Measurements from ENCODE around the gene IDI1.

IDI1 gene

DNA sequence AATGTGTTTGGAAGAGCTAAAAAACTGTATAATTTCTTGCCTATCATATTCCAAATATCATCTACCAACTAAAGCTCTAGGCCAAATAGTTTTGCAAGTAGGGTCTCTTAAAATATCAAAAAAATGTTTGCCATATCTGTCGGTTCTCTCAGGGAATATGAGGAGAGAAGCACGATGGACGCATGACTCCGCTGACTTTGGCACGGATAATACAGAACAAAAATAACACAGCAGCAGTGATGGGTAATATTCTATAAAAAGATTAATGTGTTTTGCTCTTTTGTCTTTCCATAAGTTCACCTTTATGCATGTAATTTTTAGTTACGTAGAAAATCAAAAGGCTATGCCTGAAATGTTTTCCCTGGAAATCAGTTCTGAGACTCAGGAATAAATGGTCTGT is 22.3 kb downstream of the IDI1 start:
- TF ChIP-seq ZNF565 (CRISPR knock-in tag; conservative IDR thresholded peaks at IDR 0.05; ENCODE audit: low read depth), result no peak
- TF ChIP-seq CSDC2 (CRISPR knock-in tag; IDR thresholded peaks at IDR 0.05), result no peak
- TF ChIP-seq, protein P1, sequence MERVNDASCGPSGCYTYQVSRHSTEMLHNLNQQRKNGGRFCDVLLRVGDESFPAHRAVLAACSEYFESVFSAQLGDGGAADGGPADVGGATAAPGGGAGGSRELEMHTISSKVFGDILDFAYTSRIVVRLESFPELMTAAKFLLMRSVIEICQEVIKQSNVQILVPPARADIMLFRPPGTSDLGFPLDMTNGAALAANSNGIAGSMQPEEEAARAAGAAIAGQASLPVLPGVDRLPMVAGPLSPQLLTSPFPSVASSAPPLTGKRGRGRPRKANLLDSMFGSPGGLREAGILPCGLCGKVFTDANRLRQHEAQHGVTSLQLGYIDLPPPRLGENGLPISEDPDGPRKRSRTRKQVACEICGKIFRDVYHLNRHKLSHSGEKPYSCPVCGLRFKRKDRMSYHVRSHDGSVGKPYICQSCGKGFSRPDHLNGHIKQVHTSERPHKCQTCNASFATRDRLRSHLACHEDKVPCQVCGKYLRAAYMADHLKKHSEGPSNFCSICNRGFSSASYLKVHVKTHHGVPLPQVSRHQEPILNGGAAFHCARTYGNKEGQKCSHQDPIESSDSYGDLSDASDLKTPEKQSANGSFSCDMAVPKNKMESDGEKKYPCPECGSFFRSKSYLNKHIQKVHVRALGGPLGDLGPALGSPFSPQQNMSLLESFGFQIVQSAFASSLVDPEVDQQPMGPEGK (CRISPR knock-in tag; IDR thresholded peaks at IDR 0.05; ENCODE audit: borderline replicate concordance), result no peak
- no peak for TF ChIP-seq ZFP3 (CRISPR knock-in tag; IDR thresholded peaks at IDR 0.05)
- no peak for TF ChIP-seq GLIS3 (CRISPR knock-in tag; IDR thresholded peaks at IDR 0.05)
- no peak for TF ChIP-seq RARB (CRISPR knock-in tag; IDR thresholded peaks at IDR 0.05)
- no peak for TF ChIP-seq SNAI2 (CRISPR knock-in tag; IDR thresholded peaks at IDR 0.05)
- TF ChIP-seq TOX (CRISPR knock-in tag; IDR thresholded peaks at IDR 0.05; ENCODE audit: borderline replicate concordance), result no peak
- TF ChIP-seq ZNF70 (CRISPR knock-in tag; IDR thresholded peaks at IDR 0.05), result no peak
- no peak for TF ChIP-seq CSRNP3 (CRISPR knock-in tag; IDR thresholded peaks at IDR 0.05)
- no peak for TF ChIP-seq ARNTL (CRISPR knock-in tag; IDR thresholded peaks at IDR 0.05; ENCODE audit: borderline replicate concordance, low read depth)
- TF ChIP-seq TSHZ2 (CRISPR knock-in tag; IDR thresholded peaks at IDR 0.05), result no peak
- no peak for TF ChIP-seq TCF4 (CRISPR knock-in tag; IDR thresholded peaks at IDR 0.05; ENCODE audit: borderline replicate concordance)
- no peak for TF ChIP-seq ZFP30 (CRISPR knock-in tag; IDR thresholded peaks at IDR 0.05)
- no peak for TF ChIP-seq ZC3H10 (CRISPR knock-in tag; IDR thresholded peaks at IDR 0.05)
- TF ChIP-seq, protein P2, sequence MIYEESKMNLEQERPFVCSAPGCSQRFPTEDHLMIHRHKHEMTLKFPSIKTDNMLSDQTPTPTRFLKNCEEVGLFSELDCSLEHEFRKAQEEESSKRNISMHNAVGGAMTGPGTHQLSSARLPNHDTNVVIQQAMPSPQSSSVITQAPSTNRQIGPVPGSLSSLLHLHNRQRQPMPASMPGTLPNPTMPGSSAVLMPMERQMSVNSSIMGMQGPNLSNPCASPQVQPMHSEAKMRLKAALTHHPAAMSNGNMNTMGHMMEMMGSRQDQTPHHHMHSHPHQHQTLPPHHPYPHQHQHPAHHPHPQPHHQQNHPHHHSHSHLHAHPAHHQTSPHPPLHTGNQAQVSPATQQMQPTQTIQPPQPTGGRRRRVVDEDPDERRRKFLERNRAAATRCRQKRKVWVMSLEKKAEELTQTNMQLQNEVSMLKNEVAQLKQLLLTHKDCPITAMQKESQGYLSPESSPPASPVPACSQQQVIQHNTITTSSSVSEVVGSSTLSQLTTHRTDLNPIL (CRISPR knock-in tag; IDR thresholded peaks at IDR 0.05; ENCODE audit: low read depth), result no peak
- no peak for TF ChIP-seq ESRRG (CRISPR knock-in tag; IDR thresholded peaks at IDR 0.05)
- ATAC-seq, result no peak

DNA sequence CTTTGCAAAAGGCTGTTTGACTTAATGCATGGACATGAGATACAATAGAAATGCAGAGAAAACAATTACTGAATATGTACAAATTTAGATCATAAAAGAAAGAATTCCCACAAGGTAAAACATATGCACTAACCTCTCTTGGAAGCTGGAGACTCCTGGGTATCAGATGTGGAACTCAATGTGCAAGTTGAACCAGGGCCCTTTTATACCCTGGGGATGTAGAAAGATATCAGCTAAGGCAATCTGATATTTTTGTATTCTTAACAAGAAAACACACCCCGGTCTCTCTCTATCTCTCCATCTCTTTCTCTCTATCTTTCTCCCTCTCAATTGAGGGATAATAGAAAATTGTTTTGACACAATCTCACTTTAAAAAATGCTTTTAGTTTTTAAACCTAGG is 23.2 kb downstream of the IDI1 start, which contains the start of gene IDI2:
Gene IDI2, minus strand, starts transcription at position 177 of the 400 bp plus-strand sequence. CDS start 1,136 bp downstream, outside the sequence.
- ATAC-seq, result no peak
- TF ChIP-seq ISL1 (CRISPR knock-in tag; IDR thresholded peaks at IDR 0.05), result no peak

DNA sequence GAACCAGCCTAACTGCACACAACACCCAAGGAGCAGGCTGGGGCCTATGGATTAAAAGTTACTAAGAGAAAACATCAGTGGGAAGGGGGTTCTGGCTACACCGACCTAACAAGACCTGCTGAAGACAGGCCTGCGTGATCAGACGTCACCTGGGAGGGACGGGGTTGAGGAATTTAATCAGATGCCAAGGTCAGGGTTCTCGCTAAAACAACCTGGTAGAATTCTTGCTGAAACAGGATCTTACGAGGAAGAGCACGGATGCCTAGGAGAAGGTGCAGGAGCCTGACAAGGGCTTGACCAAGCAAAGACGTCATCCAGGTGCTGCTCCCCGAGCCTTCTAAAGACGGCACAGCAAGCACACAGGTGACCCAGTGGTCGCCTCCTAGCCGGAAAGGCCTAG is 24.8 kb downstream of the IDI1 start:
- no peak for ATAC-seq
- TF ChIP-seq SNAI2 (CRISPR knock-in tag; IDR thresholded peaks at IDR 0.05) (no peak), RARB (CRISPR knock-in tag; IDR thresholded peaks at IDR 0.05) (no peak), ISL1 (CRISPR knock-in tag; IDR thresholded peaks at IDR 0.05) (no peak), TOX (CRISPR knock-in tag; IDR thresholded peaks at IDR 0.05; ENCODE audit: borderline replicate concordance) (no peak), OSR1 (CRISPR knock-in tag; IDR thresholded peaks at IDR 0.05) (no peak), ZNF8 (CRISPR knock-in tag; IDR thresholded peaks at IDR 0.05) (no peak), ZFP30 (CRISPR knock-in tag; IDR thresholded peaks at IDR 0.05) (no peak)
- TF ChIP-seq, protein P3, sequence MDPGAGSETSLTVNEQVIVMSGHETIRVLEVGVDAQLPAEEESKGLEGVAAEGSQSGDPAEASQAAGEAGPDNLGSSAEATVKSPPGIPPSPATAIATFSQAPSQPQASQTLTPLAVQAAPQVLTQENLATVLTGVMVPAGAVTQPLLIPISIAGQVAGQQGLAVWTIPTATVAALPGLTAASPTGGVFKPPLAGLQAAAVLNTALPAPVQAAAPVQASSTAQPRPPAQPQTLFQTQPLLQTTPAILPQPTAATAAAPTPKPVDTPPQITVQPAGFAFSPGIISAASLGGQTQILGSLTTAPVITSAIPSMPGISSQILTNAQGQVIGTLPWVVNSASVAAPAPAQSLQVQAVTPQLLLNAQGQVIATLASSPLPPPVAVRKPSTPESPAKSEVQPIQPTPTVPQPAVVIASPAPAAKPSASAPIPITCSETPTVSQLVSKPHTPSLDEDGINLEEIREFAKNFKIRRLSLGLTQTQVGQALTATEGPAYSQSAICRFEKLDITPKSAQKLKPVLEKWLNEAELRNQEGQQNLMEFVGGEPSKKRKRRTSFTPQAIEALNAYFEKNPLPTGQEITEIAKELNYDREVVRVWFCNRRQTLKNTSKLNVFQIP (CRISPR knock-in tag; IDR thresholded peaks at IDR 0.05; ENCODE audit: borderline replicate concordance, low read depth), result no peak

Measured in SK-N-SH treated with all-trans-retinoic acid at 6 μM for 48 hours (cell line).